CD4-positive, alpha-beta T cell (primary cell): ENCODE data around the gene HPSE. TPM values are rescaled to one million over a fixed set of nuclear protein-coding genes. Genes with fewer than 3 reads are reported as not detected.

Experiments
- ATAC-seq: fragments of 200-7000 bp; cut with Tn5 transposase; one replicate; pipeline ENCODE4 v1.10.0; 2022; ENCODE audit warnings: mild to moderate bottlenecking; ENCODE audit not compliant: poor library complexity
- CTCF ChIA-PET: fragments of 350-600 bp; sonication (Branson Sonifier 250); formaldehyde crosslinking; loops from one replicate; lab custom pipeline; 2021; ENCODE audit warnings: antibody characterized with exemption, inconsistent platforms; lab: Charles Lee
- POLR2A ChIA-PET: fragments of 350-600 bp; sonication (Branson Sonifier 250); formaldehyde crosslinking; loops from one replicate; lab custom pipeline; 2021; ENCODE audit warnings: antibody characterized with exemption, inconsistent platforms; lab: Charles Lee
- DNase-seq, 14 experiments: peaks; one replicate each; pipeline ENCODE4 v3.0.0-alpha.2; 2013 to 2020; ENCODE audit warnings: mixed read lengths in 2 of 14
- H3K27ac ChIP-seq, 2 donors: one replicate each; pipeline versions ENCODE4 v1.5.1 to v1.7.0; 2013; ENCODE audit warnings: low read length in 2 of 2, low read depth in 1 of 2, mild to moderate bottlenecking in 1 of 2
- H3K27me3 ChIP-seq, 2 experiments: 1 replicate in 1 of 2; 2 replicates in 1 of 2; pipeline versions ENCODE4 v1.6.1 to v1.7.0; 2013; ENCODE audit warnings: low read length in 2 of 2, control low read depth in 1 of 2, mild to moderate bottlenecking in 1 of 2, moderate library complexity in 1 of 2; ENCODE audit not compliant: insufficient read depth in 2 of 2, control insufficient read depth in 1 of 2
- H3K36me3 ChIP-seq: one replicate; pipeline ENCODE4 v1.6.1; 2013; ENCODE audit warnings: low read length, control low read depth; ENCODE audit not compliant: insufficient read depth
- H3K4me1 ChIP-seq: one replicate; pipeline ENCODE4 v1.6.1; 2013; ENCODE audit warnings: low read length, control low read depth; ENCODE audit not compliant: insufficient read depth
- H3K4me3 ChIP-seq: one replicate; pipeline ENCODE4 v1.5.1; 2013; ENCODE audit warnings: mild to moderate bottlenecking, low read length, moderate library complexity
- H3K9me3 ChIP-seq, 2 experiments: 1 replicate in 1 of 2; 2 replicates in 1 of 2; pipeline versions ENCODE4 v1.6.1 to v1.7.0; 2013; ENCODE audit warnings: low read length in 2 of 2, mild to moderate bottlenecking in 2 of 2, control low read depth in 1 of 2, moderate library complexity in 1 of 2; ENCODE audit not compliant: control insufficient read depth in 1 of 2, insufficient read depth in 1 of 2
- H3K27ac Mint-ChIP-seq: one replicate; pipeline ENCODE4 v1.8.0; 2020; ENCODE audit warnings: mixed read lengths
- H3K27me3 Mint-ChIP-seq: one replicate; pipeline ENCODE4 v1.8.0; 2021; ENCODE audit warnings: mixed read lengths
- H3K36me3 Mint-ChIP-seq: one replicate; pipeline ENCODE4 v1.8.0; 2021; ENCODE audit warnings: low read depth, mixed read lengths
- H3K4me1 Mint-ChIP-seq: one replicate; pipeline ENCODE4 v1.8.0; 2021; ENCODE audit warnings: low read depth, mixed read lengths
- H3K4me3 Mint-ChIP-seq: one replicate; pipeline ENCODE4 v1.8.0; 2020; ENCODE audit warnings: mild to moderate bottlenecking, mixed read lengths
- H3K9me3 Mint-ChIP-seq: one replicate; pipeline ENCODE4 v1.8.0; 2020; ENCODE audit warnings: mixed read lengths
- CTCF ChIP-seq: fragments of 200-600 bp; IDR thresholded peaks from one replicate; pipeline ENCODE4 v1.8.0; 2022; ENCODE audit warnings: antibody characterized with exemption, mild to moderate bottlenecking
- intact Hi-C, 2 experiments: fragments of 100-400 bp; cut with DNase I in 1 of 2; cut with micrococcal nuclease in 1 of 2; formaldehyde crosslinking; loops; one replicate each; pipeline versions ENCODE4 v1.15.1 to v1.9.0; 2023 to 2025; cut with DNase I, micrococcal nuclease
- total RNA-seq, 174 experiments: library from RNA in 2 of 174; stranded (reverse) in 2 of 174; gene quantifications; one replicate each; pipeline ENCODE4 v1.2.3 and lab custom pipeline; 2021 to 2026

The HPSE gene
- total RNA-seq, 2 experiments from 2014 or later = 1.5 to 2.1 TPM

GRCh38 chr4:83267121-83267829 lies 67.4 kb downstream of the HPSE start:
- H3K4me3 ChIP-seq = no peak overlapping the region
- Mint-ChIP-seq H3K9me3 (no peaks in the 10 kb centered on the region), H3K27ac (no peak overlapping the region), H3K27me3 (no peaks in the 10 kb centered on the region), H3K4me3 (no peak overlapping the region), H3K4me1 (no peaks in the 10 kb centered on the region), H3K36me3 (peaks cover 52% of the 10 kb centered on the region)
- H3K27me3 ChIP-seq = no peaks in the 10 kb centered on the region
- intact Hi-C loops = no loop called here
- H3K9me3 ChIP-seq = no peaks in the 10 kb centered on the region
- no peaks in the 10 kb centered on the region for H3K36me3 ChIP-seq
- H3K27ac ChIP-seq = no peak overlapping the region
- no peak for TF ChIP-seq CTCF
- H3K4me1 ChIP-seq = no peaks in the 10 kb centered on the region
- DNase-seq = no peak
- POLR2A ChIA-PET = interaction anchor here (0.9 to 1.0 kb wide), 2 partner anchors 17 to 157 kb away, joined by 3 to 5 read pairs; partner anchors contain the start of gene COQ2
- CTCF ChIA-PET = interaction anchor here (2.2 kb wide), 1 partner anchor 14 kb away, joined by 9 read pairs; no protein-coding TSS in a partner anchor
- no peak for ATAC-seq

DNA sequence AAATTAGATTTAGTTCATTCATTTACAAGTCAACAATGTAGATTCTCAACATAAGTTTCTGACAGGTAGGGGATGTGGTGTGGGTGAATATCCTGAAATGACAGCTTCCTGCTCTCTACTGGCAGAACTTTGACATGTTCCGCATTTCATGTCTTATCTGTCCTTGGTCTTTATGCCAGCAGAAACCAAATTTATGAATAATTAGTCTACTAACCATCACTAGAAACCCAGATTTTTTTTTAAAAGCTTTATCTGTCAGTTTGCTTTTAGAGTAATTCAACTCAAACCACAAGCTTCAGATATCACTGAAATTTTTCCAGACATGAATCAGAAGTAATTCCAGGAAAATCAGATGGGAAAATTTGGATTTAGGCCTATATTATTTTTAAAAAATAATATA lies 68.0 kb downstream of the HPSE start:
- Histone ChIP-seq H3K4me1 (no peaks in the 10 kb centered on the region), H3K9me3 (no peaks in the 10 kb centered on the region), H3K36me3 (no peaks in the 10 kb centered on the region), H3K27ac (no peak overlapping the region), H3K4me3 (no peak overlapping the region), H3K27me3 (no peaks in the 10 kb centered on the region)
- ChIA-PET POLR2A (interaction anchor here (0.9 to 1.0 kb wide), 3 partner anchors 18 to 184 kb away, joined by 3 to 5 read pairs (median 3); partner anchors contain the start of gene COQ2), CTCF (interaction anchor here (2.2 kb wide), 1 partner anchor 14 kb away, joined by 9 read pairs; no protein-coding TSS in a partner anchor)
- H3K36me3 Mint-ChIP-seq = peaks cover 47% of the 10 kb centered on the region
- no peaks in the 10 kb centered on the region for H3K9me3 Mint-ChIP-seq
- TF ChIP-seq CTCF = no peak
- ATAC-seq (peak; percentile 60), DNase-seq (peak in 1 of 14 experiments; percentile 56)
- intact Hi-C loops = no loop called here
- H3K4me3 Mint-ChIP-seq = no peak overlapping the region
- H3K27me3 Mint-ChIP-seq = no peaks in the 10 kb centered on the region
- H3K4me1 Mint-ChIP-seq = no peaks in the 10 kb centered on the region
- H3K27ac Mint-ChIP-seq = no peak overlapping the region

GRCh38 chr4:83263106-83263505 lies 71.5 kb downstream of the HPSE start:
- no peak for DNase-seq
- H3K4me1 ChIP-seq = peaks cover 5% of the 10 kb centered on the region
- Mint-ChIP-seq H3K4me3 (no peak overlapping the region), H3K27ac (no peak overlapping the region), H3K36me3 (peaks cover 21% of the 10 kb centered on the region), H3K4me1 (peaks cover 6% of the 10 kb centered on the region), H3K9me3 (no peaks in the 10 kb centered on the region), H3K27me3 (no peaks in the 10 kb centered on the region)
- no peak for TF ChIP-seq CTCF
- no peak overlapping the region for H3K4me3 ChIP-seq
- CTCF ChIA-PET = interaction anchor here (0.9 kb wide), 1 partner anchor 228 kb away, joined by 3 read pairs; the partner anchor contains the start of gene COPS4
- no peaks in the 10 kb centered on the region for H3K36me3 ChIP-seq
- no peak overlapping the region for H3K27ac ChIP-seq
- no peaks in the 10 kb centered on the region for H3K27me3 ChIP-seq
- intact Hi-C loops = loop anchor here in 1 of 2 experiments (5.0 kb wide), 1 partner anchor 801 kb away; no protein-coding TSS in a partner anchor
- no peaks in the 10 kb centered on the region for H3K9me3 ChIP-seq
- POLR2A ChIA-PET = no interaction called here
- ATAC-seq = no peak
